OCI-LY1 (cell line): ENCODE results near the gene WFDC11.
"Not testable (repeated sequence)": the region's sequence is repeated elsewhere in the genome, so short reads cannot be mapped to it uniquely, and the experiment has no call there.

Source experiments
- H2AFZ ChIP-seq: fragments of 200-600 bp; sonication (generic), shearing (Covaris generic); 2 replicates; pipeline ENCODE4 v1.6.0; 2014; ENCODE audit warnings: antibody characterized with exemption, mild to moderate bottlenecking, low read length
- H3F3A ChIP-seq: fragments of 200-600 bp; sonication (generic), shearing (Covaris generic); 2 replicates; pipeline ENCODE4 v1.6.0; 2014; ENCODE audit warnings: mild to moderate bottlenecking, antibody characterized with exemption, low read length, moderate library complexity; ENCODE audit not compliant: insufficient read depth
- H3K27ac ChIP-seq: fragments of 200-600 bp; sonication (generic); 2 replicates; pipeline ENCODE4 v1.5.1; 2014; ENCODE audit warnings: low read length, mixed run types, mild to moderate bottlenecking, low read depth; ENCODE audit not compliant: poor library complexity, severe bottlenecking
- H3K27me3 ChIP-seq: fragments of 200-600 bp; sonication (generic); 2 replicates; pipeline ENCODE4 v1.6.0; 2014; ENCODE audit warnings: antibody characterized with exemption, mild to moderate bottlenecking, low read length, moderate library complexity; ENCODE audit not compliant: insufficient read depth
- H3K36me3 ChIP-seq: fragments of 200-600 bp; sonication (generic); 2 replicates; pipeline ENCODE4 v1.6.1; 2014; ENCODE audit warnings: mild to moderate bottlenecking, antibody characterized with exemption, low read length, moderate library complexity, mixed read lengths; ENCODE audit not compliant: insufficient read depth
- H3K4me1 ChIP-seq: fragments of 200-600 bp; sonication (generic); 2 replicates; pipeline ENCODE4 v1.5.1; 2014; ENCODE audit warnings: mild to moderate bottlenecking, low read length, moderate library complexity; ENCODE audit not compliant: insufficient read depth, severe bottlenecking
- H3K4me2 ChIP-seq: fragments of 200-600 bp; sonication (generic), shearing (Covaris generic); 2 replicates; pipeline ENCODE4 v1.6.1; 2014; ENCODE audit warnings: low read length
- H3K4me3 ChIP-seq: fragments of 200-600 bp; sonication (generic); 2 replicates; pipeline ENCODE4 v1.5.1; 2014; ENCODE audit warnings: low read length, low read depth, mild to moderate bottlenecking, mixed read lengths; ENCODE audit not compliant: poor library complexity, severe bottlenecking
- H3K79me2 ChIP-seq: fragments of 200-600 bp; shearing (Covaris generic); 2 replicates; pipeline ENCODE4 v1.6.1; 2016; ENCODE audit warnings: mixed run types, low read length, mixed read lengths; ENCODE audit not compliant: insufficient read depth
- H3K9ac ChIP-seq: fragments of 200-600 bp; sonication (generic), shearing (Covaris generic); 2 replicates; pipeline ENCODE4 v1.6.1; 2014; ENCODE audit warnings: mild to moderate bottlenecking, low read length, mixed read lengths
- H3K9me2 ChIP-seq: fragments of 200-600 bp; sonication (generic), shearing (Covaris generic); 2 replicates; pipeline ENCODE4 v1.6.1; 2014; ENCODE audit warnings: low read depth, mild to moderate bottlenecking, low read length, mixed read lengths
- H3K9me3 ChIP-seq: fragments of 200-600 bp; shearing (Covaris generic); 2 replicates; pipeline ENCODE4 v1.6.1; 2014; ENCODE audit warnings: low read length, mixed read lengths
- H4K20me1 ChIP-seq: fragments of 200-600 bp; sonication (generic), shearing (Covaris generic); 2 replicates; pipeline ENCODE4 v1.6.0; 2016; ENCODE audit warnings: mild to moderate bottlenecking, low read length; ENCODE audit not compliant: insufficient read depth
- EZH2 ChIP-seq: fragments of 200-600 bp; sonication (generic), shearing (Covaris generic); IDR thresholded peaks from 2 replicates; pipeline ENCODE4 v1.8.0; 2017; ENCODE audit warnings: borderline replicate concordance, mixed run types, mild to moderate bottlenecking, antibody characterized with exemption, low read length, moderate library complexity, mixed read lengths
- TF ChIP-seq, protein P1 (sequence below): fragments of 200-600 bp; sonication (generic), shearing (Covaris generic); IDR thresholded peaks from 2 replicates; pipeline ENCODE4 v1.5.1; 2017; ENCODE audit warnings: mild to moderate bottlenecking, antibody characterized with exemption, low read length, moderate library complexity, mixed read lengths

The WFDC11 gene

DNA sequence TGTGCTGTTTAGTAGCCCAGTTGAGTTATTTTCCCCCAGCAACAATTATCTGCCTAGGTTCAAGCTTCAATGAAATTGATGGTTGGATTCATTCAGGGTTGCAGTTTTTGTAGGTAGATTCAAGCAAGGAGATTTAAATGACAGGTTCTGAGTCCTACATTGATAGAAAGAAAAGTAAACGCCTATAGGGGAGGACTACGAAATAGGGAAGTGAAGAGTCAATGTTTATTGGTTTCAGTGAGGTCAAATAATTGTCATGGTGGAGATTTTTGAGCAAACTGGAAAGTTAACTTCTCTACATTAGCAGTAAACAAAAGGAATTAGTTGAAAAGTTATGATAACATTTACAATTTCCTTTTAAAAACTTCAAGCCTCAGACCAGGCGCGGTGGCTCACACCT lies 31.1 kb upstream of the WFDC11 start:
- Histone ChIP-seq H2AFZ (no peak overlapping the region), H3K9ac (no peak overlapping the region), H3K4me3 (no peak overlapping the region), H3F3A (no peaks in the 10 kb centered on the region), H3K27ac (no peak overlapping the region), H3K36me3 (no peaks in the 10 kb centered on the region), H3K9me3 (no peaks in the 10 kb centered on the region), H3K4me1 (no peaks in the 10 kb centered on the region), H4K20me1 (no peaks in the 10 kb centered on the region), H3K4me2 (no peak overlapping the region), H3K27me3 (no peaks in the 10 kb centered on the region), H3K79me2 (no peaks in the 10 kb centered on the region), H3K9me2 (no peaks in the 10 kb centered on the region)
- TF ChIP-seq EZH2, result no peak
- TF ChIP-seq, protein P1, sequence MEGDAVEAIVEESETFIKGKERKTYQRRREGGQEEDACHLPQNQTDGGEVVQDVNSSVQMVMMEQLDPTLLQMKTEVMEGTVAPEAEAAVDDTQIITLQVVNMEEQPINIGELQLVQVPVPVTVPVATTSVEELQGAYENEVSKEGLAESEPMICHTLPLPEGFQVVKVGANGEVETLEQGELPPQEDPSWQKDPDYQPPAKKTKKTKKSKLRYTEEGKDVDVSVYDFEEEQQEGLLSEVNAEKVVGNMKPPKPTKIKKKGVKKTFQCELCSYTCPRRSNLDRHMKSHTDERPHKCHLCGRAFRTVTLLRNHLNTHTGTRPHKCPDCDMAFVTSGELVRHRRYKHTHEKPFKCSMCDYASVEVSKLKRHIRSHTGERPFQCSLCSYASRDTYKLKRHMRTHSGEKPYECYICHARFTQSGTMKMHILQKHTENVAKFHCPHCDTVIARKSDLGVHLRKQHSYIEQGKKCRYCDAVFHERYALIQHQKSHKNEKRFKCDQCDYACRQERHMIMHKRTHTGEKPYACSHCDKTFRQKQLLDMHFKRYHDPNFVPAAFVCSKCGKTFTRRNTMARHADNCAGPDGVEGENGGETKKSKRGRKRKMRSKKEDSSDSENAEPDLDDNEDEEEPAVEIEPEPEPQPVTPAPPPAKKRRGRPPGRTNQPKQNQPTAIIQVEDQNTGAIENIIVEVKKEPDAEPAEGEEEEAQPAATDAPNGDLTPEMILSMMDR, result no peak

DNA sequence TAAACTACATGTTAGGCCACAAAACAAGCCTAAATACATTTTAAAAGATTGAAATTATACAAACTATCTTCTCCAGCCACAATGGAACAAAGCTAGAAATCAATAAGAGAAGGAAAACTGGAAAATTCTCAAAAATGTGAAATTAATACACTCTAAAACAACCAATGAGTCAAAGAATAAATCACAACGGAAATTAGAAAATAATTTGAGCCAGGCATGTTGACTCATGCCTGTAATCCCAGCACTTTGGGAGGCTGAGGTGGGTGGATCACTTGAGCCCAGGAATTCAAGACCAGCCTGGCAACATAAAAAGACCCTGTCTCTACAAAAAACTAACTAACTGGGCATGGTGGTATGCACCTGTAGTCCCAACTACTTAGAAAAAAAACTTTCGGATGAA lies 25.5 kb upstream of the WFDC11 start:
- no peak overlapping the region for H3K4me3 ChIP-seq
- no peak overlapping the region for H3K4me2 ChIP-seq
- H3K9me2 ChIP-seq, result no peaks in the 10 kb centered on the region
- TF ChIP-seq, protein P1, result no peak
- no peak overlapping the region for H3K9ac ChIP-seq
- H3K27ac ChIP-seq, result no peak overlapping the region
- H3K79me2 ChIP-seq, result no peaks in the 10 kb centered on the region
- H3K27me3 ChIP-seq, result no peaks in the 10 kb centered on the region
- no peak overlapping the region for H2AFZ ChIP-seq
- H3F3A ChIP-seq, result no peaks in the 10 kb centered on the region
- no peaks in the 10 kb centered on the region for H4K20me1 ChIP-seq
- no peaks in the 10 kb centered on the region for H3K9me3 ChIP-seq
- H3K4me1 ChIP-seq, result no peaks in the 10 kb centered on the region
- H3K36me3 ChIP-seq, result no peaks in the 10 kb centered on the region

DNA sequence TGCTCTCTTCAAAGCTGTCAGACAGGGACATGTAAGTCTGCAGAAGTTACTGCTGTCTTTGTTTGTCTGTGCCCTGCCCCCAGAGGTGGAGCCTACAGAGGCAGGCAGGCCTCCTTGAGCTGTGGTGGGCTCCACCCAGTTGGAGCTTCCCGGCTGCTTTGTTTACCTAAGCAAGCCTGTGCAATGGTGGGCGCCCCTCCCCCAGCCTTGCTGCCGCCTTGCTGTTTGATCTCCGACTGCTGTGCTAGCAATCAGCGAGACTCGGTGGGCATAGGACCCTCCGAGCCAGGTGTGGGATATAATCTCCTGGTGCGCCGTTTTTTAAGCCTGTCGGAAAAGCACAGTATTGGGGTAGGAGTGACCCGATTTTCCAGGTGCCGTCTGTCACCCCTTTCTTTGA lies 23.3 kb upstream of the WFDC11 start:
- not testable (repeated sequence) for H3K9me3 ChIP-seq, H4K20me1 ChIP-seq, H3K4me1 ChIP-seq, H3F3A ChIP-seq, H3K4me2 ChIP-seq, H3K9me2 ChIP-seq, H3K27me3 ChIP-seq, H2AFZ ChIP-seq, H3K27ac ChIP-seq, H3K9ac ChIP-seq, H3K4me3 ChIP-seq, H3K79me2 ChIP-seq, H3K36me3 ChIP-seq

DNA sequence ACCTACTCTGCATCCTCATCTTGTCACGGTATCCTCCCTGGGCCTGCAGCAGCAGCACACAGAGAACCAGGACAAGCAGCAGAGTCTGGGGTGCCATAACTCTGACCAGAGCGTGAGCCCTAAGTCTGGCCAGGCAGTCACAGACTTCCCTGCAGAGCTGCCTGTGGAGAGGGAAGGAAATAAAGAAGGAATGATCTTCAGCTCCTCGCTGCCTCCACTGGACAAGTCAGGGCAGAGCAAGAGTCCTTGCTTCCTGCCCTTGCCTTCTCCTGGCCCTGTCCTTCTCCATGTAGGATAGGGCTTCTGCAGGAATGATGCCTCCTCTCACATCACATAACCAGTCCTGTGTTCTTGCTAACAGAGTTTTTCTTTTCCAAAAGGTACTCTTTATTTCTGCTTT lies 15.9 kb upstream of the WFDC11 start:
- H3F3A ChIP-seq, result no peaks in the 10 kb centered on the region
- H3K27ac ChIP-seq, result no peak overlapping the region
- H3K4me2 ChIP-seq, result no peak overlapping the region
- H3K9me3 ChIP-seq, result no peaks in the 10 kb centered on the region
- no peak for TF ChIP-seq EZH2
- TF ChIP-seq, protein P1, result no peak
- H3K9me2 ChIP-seq, result no peaks in the 10 kb centered on the region
- H3K36me3 ChIP-seq, result no peaks in the 10 kb centered on the region
- H3K4me3 ChIP-seq, result no peak overlapping the region
- no peaks in the 10 kb centered on the region for H4K20me1 ChIP-seq
- H3K79me2 ChIP-seq, result no peaks in the 10 kb centered on the region
- no peaks in the 10 kb centered on the region for H3K4me1 ChIP-seq
- no peaks in the 10 kb centered on the region for H3K27me3 ChIP-seq
- no peak overlapping the region for H2AFZ ChIP-seq
- H3K9ac ChIP-seq, result no peak overlapping the region
